ENCODE measurements around the gene XPO6. TPM values are rescaled to one million over a fixed set of nuclear protein-coding genes. Genes with fewer than 3 reads are reported as not detected.

The XPO6 gene
- total RNA-seq, 1 experiment from 2014 or later: 188 TPM

DNA sequence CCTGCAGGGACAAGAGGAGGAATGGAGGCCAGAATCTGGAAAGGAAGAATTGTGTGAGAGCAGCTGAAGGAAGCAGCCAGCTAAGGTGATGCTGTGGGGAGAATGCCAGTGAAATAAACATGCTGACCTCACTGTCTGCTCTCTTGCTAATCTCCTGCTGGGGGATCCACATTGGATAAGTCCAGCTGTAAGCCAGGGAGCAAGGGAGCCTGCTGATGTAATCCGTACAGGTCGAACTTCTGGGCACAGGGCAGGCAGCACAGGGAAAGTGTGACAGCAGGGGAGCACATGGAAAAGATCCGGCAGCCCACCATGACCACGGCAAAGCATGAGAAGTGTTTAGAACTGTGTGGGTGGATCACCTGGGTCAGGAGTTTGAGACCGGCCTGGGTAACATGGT lies 7.5 kb upstream of the XPO6 start:
- Histone ChIP-seq H3K4me3 (ENCODE audit: insufficient read depth, low read depth, low read length) (no peak overlapping the region), H3K36me3 (replicated peaks; ENCODE audit: control insufficient read depth, insufficient read depth, low read length) (no peaks in the 10 kb centered on the region), H3K27me3 (ENCODE audit: control insufficient read depth, insufficient read depth, low read length) (no peaks in the 10 kb centered on the region)
- no peak for DNase-seq

DNA sequence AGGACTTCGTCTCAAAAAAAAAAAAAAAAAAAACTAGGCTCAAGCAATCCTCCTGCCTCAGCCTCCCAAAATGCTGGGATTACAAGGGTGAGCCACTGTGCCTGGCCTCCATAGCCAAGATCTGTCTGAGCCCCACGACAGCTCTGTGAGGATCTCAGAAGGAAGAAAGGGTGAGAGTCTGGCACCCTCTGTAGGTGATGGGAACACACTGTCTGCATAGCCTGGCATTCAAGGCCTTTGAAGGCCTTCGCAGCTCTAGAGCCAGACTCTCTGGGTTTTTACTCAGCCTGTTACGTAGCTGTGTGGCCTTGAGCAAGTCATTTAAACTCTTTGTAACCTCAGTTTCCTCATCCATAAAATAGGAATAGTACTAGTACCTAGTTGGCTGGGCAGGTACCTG lies 6.3 kb upstream of the XPO6 start:
- Histone ChIP-seq H3K4me3 (ENCODE audit: insufficient read depth, low read depth, low read length) (no peak overlapping the region), H3K27me3 (ENCODE audit: control insufficient read depth, insufficient read depth, low read length) (no peaks in the 10 kb centered on the region), H3K36me3 (replicated peaks; ENCODE audit: control insufficient read depth, insufficient read depth, low read length) (no peaks in the 10 kb centered on the region)
- DNase-seq: peak; percentile 39

DNA sequence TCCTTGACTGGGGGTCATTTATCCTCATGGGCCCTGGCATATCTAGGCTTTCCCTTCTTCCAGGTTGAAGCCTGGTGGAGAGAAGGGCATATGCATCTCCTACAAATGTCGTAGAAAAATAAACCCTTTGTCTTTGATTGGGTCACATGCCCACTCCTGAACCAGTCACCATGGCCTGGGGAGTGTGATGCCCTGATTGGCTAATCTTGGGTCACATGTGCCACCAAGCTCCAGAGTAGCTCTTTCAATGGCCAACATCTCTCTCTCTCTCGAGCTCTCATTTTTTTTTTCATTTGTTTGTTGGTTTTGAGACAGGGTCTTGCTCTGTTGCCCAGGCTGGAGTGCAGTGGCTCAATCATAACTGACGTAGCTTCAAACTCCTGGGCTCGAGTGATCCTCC lies 5.6 kb upstream of the XPO6 start:
- DNase-seq: no peak
- no peak overlapping the region for H3K4me3 ChIP-seq (ENCODE audit: insufficient read depth, low read depth, low read length)
- H3K36me3 ChIP-seq (replicated peaks; ENCODE audit: control insufficient read depth, insufficient read depth, low read length): no peaks in the 10 kb centered on the region
- H3K27me3 ChIP-seq (ENCODE audit: control insufficient read depth, insufficient read depth, low read length): no peaks in the 10 kb centered on the region

DNA sequence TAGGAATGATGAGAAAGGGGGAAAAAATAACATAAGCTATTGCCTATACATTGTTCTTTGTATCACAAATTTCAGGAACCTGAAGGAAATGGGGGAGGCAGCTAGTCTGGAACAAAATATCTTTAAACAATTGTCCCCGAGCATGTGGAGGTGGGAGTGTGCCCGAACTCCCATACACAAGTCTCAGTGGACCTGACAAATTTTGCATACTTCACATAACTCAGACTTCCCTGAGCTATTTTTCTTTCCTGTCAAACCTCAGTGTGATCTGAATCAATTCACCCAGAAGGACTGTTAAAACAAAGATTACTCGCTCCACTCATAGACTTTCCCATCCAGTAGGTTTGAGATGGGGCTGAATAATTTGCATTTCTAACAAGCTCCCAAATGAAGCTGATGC lies 1.6 kb upstream of the XPO6 start:
- H3K4me3 ChIP-seq (ENCODE audit: insufficient read depth, low read depth, low read length): no peak overlapping the region
- no peaks in the 10 kb centered on the region for H3K27me3 ChIP-seq (ENCODE audit: control insufficient read depth, insufficient read depth, low read length)
- peaks cover 6% of the 10 kb centered on the region for H3K36me3 ChIP-seq (replicated peaks; ENCODE audit: control insufficient read depth, insufficient read depth, low read length)
- no peak for DNase-seq

DNA sequence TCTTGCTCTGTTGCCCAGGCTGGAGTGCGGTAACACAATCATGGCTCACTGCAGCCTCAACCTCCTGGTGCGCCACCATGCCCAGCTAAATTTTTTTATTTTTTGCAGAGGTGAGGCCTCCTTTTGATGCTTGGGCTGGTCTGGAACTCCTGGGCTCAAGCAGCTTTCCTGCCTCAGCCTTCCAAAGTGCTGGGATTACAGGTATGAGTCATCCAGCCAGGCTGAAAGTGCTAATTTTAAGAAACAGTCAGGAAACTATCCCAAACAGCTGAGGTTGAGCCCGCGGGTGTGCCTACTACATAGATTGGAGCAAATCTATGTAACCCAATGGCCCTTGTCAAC lies 738 bp upstream of the XPO6 start:
- Histone ChIP-seq H3K36me3 (replicated peaks; ENCODE audit: control insufficient read depth, insufficient read depth, low read length) (peaks cover 9% of the 10 kb centered on the region), H3K4me3 (ENCODE audit: insufficient read depth, low read depth, low read length) (peak overlapping the region; percentile 30), H3K27me3 (ENCODE audit: control insufficient read depth, insufficient read depth, low read length) (no peaks in the 10 kb centered on the region)
- no peak for DNase-seq

DNA sequence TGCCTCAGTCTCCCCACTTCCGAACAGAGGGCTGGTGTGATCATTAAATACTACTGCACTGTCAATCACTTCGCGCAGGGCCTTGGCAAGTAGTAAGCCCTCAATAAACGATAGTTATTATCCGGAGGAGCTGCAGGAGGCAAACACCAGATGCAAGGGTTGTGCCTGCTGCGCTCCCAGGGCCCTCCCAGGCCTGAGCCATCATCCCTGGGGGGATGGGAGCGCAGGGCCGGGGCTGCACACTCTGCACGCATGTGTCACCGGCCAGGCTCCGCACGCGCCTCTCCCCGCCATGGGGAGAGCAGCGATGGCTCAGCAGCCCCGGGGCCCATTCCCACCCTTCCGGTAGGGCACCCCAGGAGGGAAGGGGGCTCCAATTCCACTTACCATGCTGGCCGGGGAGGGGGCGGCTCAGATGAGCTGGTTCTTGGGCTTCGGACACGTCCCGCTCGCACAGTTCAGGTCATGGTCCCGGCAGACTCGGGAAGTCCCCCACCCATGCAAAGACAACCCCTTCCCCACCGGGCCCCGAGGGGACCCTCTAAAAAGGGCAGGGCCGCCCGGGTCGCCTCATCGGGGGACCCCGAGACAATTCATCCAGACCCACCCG lies 681 bp downstream of the XPO6 start:
- peak; percentile 74 for DNase-seq
- Histone ChIP-seq H3K27me3 (ENCODE audit: control insufficient read depth, insufficient read depth, low read length) (no peaks in the 10 kb centered on the region), H3K36me3 (replicated peaks; ENCODE audit: control insufficient read depth, insufficient read depth, low read length) (peaks cover 10% of the 10 kb centered on the region), H3K4me3 (ENCODE audit: insufficient read depth, low read depth, low read length) (peak overlapping the region; percentile 80)

DNA sequence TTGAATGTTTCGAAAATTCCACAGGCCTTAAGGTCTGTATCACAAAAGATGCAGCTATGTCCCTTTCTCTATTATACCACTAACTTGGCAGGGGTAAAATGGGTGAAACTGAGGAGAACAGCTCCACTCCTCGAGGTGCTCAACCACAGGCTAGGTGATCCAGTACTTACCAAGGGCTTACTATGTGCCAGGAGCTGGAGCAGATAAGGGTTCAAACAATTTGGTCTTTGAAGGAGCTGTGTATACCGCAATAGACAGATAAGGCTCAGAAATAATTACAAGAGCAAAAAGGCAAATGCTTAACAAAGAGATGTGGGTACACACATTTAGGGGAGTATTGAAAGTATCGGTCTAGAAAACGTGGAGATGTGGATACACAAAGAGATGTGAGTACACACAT lies 1.5 kb downstream of the XPO6 start:
- peaks cover 13% of the 10 kb centered on the region for H3K36me3 ChIP-seq (replicated peaks; ENCODE audit: control insufficient read depth, insufficient read depth, low read length)
- no peak for DNase-seq
- H3K4me3 ChIP-seq (ENCODE audit: insufficient read depth, low read depth, low read length): peak overlapping the region; percentile 80
- no peaks in the 10 kb centered on the region for H3K27me3 ChIP-seq (ENCODE audit: control insufficient read depth, insufficient read depth, low read length)

DNA sequence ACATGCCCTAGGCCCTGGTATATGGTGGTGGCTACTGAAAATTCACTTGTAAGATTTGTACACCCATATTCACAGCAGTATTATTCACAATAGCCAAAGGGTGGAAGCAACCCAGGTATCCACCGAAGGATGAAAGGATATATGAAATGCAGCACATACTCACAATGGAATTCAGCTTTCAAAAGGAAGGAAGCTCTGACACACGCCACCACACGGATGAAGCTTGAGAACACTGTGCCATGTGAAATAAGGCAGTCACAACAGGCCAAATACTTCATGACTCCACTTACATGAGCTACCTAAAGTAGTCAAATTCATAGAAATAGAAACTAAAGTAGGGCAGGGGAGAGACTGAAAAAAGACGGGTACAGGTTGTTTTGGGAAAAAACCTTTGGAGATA lies 2.9 kb downstream of the XPO6 start:
- DNase-seq: no peak
- Histone ChIP-seq H3K4me3 (ENCODE audit: insufficient read depth, low read depth, low read length) (no peak overlapping the region), H3K27me3 (ENCODE audit: control insufficient read depth, insufficient read depth, low read length) (no peaks in the 10 kb centered on the region), H3K36me3 (replicated peaks; ENCODE audit: control insufficient read depth, insufficient read depth, low read length) (peaks cover 20% of the 10 kb centered on the region)

DNA sequence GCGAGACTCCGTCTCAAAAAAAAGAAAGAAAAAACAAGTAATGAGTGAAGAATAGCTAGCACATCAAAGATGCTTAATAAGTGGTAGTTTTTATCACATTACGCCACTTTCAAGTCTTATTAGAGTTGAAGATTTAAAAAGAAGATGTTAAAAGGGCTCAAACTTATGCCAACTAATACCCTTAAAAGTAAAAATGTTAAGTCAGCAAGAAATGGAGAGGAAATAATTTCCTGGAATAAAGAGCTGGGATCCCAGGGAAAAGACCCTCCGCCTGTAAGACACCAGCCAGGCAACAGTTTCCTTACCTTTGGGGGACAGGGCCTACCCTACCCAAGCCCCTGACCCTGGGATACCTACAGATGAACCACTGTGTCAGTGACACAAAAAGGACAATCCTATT lies 3.6 kb downstream of the XPO6 start:
- peaks cover 22% of the 10 kb centered on the region for H3K36me3 ChIP-seq (replicated peaks; ENCODE audit: control insufficient read depth, insufficient read depth, low read length)
- no peaks in the 10 kb centered on the region for H3K27me3 ChIP-seq (ENCODE audit: control insufficient read depth, insufficient read depth, low read length)
- no peak for DNase-seq

DNA sequence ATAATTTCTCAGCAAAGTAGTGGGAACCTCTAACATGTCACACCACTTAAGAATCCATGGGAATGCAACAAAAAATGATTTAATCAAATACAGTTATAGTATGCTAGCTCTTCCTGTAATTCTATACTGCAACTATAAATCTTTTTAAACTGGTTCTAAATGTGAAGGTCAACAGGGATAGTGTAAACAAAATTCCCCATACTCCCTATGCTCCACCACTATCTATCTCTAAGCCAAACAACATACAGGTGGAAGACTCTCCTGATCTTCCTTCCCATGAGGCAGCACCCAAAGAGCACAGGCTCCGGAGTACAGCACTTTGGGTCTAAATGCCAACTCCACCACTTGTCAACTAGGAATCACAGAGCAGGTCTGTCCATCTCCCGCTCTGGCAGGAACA lies 4.4 kb downstream of the XPO6 start:
- no peak for DNase-seq
- peaks cover 25% of the 10 kb centered on the region for H3K36me3 ChIP-seq (replicated peaks; ENCODE audit: control insufficient read depth, insufficient read depth, low read length)
- H3K4me3 ChIP-seq (ENCODE audit: insufficient read depth, low read depth, low read length): no peak overlapping the region
- no peaks in the 10 kb centered on the region for H3K27me3 ChIP-seq (ENCODE audit: control insufficient read depth, insufficient read depth, low read length)

More for the DNA sequence above, 3.6 kb downstream of the XPO6 start:
- no peak overlapping the region for H3K4me3 ChIP-seq (ENCODE audit: insufficient read depth, low read depth, low read length)

DNA sequence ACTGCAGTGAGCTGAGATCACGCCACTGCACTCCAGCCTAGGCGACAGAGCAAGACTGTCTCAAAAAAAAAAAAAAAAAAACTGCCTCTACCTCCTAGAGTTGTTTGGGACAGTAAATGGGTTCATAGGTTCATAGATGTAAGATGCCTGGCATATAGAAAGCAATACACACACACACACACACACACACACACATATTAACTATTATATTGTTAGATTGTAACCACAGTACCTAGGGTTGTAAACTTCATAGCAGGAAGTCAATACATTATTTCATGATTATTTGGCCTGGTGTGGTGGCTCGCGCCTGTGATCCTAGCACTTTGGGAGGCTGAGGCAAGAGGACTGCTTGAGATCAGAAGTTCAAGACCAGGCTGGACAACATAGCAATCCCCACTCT lies 5.8 kb downstream of the XPO6 start:
- no peak for DNase-seq
- Histone ChIP-seq H3K36me3 (replicated peaks; ENCODE audit: control insufficient read depth, insufficient read depth, low read length) (peaks cover 25% of the 10 kb centered on the region), H3K4me3 (ENCODE audit: insufficient read depth, low read depth, low read length) (no peak overlapping the region), H3K27me3 (ENCODE audit: control insufficient read depth, insufficient read depth, low read length) (no peaks in the 10 kb centered on the region)

DNA sequence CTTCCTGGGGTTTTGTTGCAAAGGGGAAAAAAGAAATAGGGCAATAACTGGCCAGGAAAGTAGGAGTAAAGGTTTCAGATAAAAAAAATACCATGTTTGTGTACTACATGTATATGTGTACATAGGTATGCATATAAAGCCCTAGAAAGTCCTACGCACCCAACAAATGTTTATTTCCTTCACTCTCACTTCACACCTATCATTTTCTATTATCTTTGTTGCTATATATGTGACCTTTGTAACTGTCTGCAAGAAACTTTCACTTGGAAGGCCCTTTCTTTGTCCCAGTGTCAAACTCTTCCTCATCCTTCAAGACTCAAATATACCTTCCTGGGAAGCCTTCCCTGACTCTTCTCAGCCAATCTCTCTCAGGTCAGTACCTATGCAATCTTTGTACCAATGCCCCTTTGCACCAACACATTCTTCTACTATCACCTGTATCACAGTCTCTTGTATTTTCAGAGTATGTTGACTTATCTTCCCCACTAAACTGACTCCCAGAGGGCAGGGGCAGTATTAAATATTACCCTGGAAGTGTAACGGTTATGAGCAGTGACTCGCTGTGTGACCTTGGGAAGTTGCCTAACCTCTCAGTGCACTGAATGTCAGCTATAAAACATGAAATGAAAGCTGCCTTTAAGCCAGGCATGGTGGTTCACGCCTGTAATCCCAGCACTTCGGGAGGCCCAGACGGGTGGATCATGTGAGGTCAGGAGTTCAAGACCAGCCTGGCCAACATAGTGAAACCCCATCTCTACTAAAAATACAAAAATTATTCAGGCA lies 6.5 kb downstream of the XPO6 start:
- no peak for DNase-seq
- no peak overlapping the region for H3K4me3 ChIP-seq (ENCODE audit: insufficient read depth, low read depth, low read length)
- peaks cover 25% of the 10 kb centered on the region for H3K36me3 ChIP-seq (replicated peaks; ENCODE audit: control insufficient read depth, insufficient read depth, low read length)
- H3K27me3 ChIP-seq (ENCODE audit: control insufficient read depth, insufficient read depth, low read length): no peaks in the 10 kb centered on the region

DNA sequence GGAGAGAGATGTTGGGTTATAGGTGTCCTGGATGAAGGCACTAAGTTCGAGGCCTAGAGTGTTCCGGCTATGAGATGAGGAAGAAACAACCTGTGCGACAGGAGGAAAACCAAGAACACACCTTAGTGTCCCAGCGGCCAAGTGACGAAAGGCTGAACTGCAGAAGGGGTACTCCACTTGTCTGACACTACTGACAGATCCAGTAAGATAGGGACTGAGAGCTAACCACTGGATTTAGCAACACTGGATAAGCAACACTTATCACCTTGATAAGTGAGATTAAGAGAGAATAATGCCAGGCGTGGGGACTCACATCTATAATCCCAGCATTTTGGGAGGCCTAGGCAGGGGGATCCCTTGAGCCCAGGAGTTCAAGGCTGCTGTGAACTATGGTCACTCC lies 7.1 kb downstream of the XPO6 start:
- no peak for DNase-seq
- H3K4me3 ChIP-seq (ENCODE audit: insufficient read depth, low read depth, low read length): no peak overlapping the region
- peaks cover 23% of the 10 kb centered on the region for H3K36me3 ChIP-seq (replicated peaks; ENCODE audit: control insufficient read depth, insufficient read depth, low read length)

DNA sequence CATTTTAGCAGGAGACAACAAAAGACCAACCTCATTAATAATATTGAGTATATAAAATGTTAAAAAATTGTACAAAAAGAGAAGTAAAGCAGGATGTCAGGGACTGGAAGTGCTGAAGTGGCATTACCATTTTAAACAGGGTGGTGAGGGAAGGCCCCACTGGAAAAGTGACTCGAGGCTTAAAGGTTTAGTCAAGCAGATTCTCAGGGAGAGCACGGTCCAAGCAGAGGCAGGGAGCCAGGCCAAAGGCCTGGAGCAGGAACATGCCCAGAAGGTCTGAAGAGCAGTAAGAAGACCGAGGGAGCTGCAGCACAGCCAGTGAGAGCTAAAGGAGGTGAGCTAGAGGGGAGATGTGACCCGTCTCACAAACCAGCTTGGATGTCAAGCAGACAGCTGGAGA lies 7.6 kb downstream of the XPO6 start:
- DNase-seq: no peak
- no peak overlapping the region for H3K4me3 ChIP-seq (ENCODE audit: insufficient read depth, low read depth, low read length)
- H3K27me3 ChIP-seq (ENCODE audit: control insufficient read depth, insufficient read depth, low read length): no peaks in the 10 kb centered on the region
- peaks cover 23% of the 10 kb centered on the region for H3K36me3 ChIP-seq (replicated peaks; ENCODE audit: control insufficient read depth, insufficient read depth, low read length)

More for the DNA sequence above, 7.1 kb downstream of the XPO6 start:
- H3K27me3 ChIP-seq (ENCODE audit: control insufficient read depth, insufficient read depth, low read length): no peaks in the 10 kb centered on the region

DNA sequence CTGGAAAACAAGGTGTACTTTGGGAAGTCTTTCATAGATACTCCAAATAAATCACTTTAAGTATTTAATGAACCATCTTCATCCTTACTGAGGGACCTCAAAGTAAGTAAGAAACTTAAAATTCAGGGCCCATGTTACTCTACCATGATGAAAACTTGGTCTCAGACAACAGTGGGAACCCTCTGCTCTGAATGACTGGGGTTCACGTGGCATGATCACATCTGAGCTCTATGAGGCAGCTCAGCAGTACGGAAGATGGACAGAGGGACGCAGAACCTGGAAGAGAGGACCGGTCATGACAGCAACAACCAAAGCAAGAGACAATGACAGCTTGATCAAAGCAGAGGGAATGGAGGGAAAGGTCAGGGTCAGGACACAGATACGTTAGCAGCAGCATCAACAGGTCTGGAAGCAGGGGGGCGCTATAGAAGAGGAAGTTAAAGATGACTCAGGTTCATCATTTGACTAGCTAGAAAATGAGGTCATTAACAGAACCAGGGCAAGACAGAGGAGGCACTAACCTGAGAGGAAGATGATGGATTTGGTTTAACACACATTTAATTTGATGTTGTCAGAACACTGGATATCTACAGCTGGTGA lies 9.5 kb downstream of the XPO6 start:
- Histone ChIP-seq H3K4me3 (ENCODE audit: insufficient read depth, low read depth, low read length) (no peak overlapping the region), H3K36me3 (replicated peaks; ENCODE audit: control insufficient read depth, insufficient read depth, low read length) (peaks cover 16% of the 10 kb centered on the region), H3K27me3 (ENCODE audit: control insufficient read depth, insufficient read depth, low read length) (no peaks in the 10 kb centered on the region)
- peak; percentile 34 for DNase-seq
